HG03095 (cell line): ENCODE results near the gene KLF5.
"Not testable (repeated sequence)": the region's sequence is repeated elsewhere in the genome, so short reads cannot be mapped to it uniquely, and the experiment has no call there.

Experiments
- ATAC-seq: cut with Tn5 transposase; IDR thresholded peaks from one replicate; pipeline ENCODE4 v1.9.1; 2021; ENCODE audit warnings: moderate library complexity; ENCODE audit not compliant: unreplicated experiment

KLF5 gene

DNA sequence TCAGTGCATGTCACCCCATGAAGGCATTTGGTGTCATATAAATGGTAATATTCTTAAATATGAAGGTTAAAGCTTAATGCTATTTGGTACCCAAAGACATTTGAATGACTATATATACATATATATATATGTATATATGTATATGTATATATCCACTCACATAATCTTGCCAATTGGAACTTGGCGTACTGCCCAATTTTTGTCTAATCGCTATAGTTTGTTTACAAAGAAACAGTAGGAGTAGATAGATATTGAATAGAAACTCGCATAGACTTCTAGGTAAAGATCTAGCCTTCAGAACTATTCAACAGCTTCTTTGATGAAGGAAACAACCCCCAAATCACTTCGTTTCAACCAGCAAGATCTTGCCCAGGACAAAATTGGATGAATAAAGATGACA is 24.1 kb downstream of the KLF5 start:
- no peak for ATAC-seq

DNA sequence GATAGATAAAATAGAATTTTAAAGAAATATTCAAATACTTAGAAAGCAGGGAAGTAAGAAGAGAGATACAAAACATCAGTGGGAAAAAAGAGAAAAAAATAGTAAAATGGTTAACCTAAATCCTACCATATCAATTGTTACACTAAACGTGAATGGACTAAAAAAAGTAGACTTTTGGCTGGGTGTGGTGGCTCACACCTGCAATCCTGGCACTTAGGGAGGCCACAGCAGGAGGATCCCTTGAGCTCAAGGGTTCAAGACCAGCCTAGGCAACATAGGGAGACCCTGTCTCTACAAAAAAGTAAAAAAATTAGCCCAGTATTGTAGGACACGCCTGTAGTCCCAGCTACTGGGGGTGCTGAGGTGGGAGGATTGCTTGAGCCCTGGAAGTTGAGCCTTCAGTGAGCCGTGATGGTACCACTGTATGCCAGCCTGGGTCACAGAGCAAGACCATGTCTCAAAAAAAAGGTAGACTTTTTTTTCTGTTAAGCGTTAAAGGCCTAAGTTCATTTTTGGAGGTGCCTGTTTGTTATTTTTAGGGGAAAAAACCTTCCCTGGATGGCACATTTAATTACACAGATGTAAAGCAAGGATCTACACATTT is 29.6 kb downstream of the KLF5 start:
- ATAC-seq = no peak

DNA sequence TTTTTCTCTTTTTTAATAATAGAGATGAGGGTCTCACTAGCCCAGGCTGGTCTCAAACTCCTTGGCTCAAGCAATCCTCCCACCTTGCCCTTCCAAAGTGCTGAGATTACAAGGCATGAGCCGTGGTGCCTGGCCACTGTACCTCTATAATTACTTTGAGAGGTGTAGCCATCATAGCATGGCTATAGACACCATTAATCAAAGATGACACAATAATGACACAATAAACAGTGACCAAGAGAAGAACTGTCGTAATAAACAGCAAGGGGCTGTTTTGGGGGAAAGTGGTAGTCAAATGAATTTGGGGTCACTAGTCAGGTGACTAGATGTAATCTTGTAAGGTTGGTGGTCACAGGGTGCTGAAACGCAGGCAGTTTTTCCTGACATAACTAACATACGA is 30.4 kb downstream of the KLF5 start:
- no peak for ATAC-seq

DNA sequence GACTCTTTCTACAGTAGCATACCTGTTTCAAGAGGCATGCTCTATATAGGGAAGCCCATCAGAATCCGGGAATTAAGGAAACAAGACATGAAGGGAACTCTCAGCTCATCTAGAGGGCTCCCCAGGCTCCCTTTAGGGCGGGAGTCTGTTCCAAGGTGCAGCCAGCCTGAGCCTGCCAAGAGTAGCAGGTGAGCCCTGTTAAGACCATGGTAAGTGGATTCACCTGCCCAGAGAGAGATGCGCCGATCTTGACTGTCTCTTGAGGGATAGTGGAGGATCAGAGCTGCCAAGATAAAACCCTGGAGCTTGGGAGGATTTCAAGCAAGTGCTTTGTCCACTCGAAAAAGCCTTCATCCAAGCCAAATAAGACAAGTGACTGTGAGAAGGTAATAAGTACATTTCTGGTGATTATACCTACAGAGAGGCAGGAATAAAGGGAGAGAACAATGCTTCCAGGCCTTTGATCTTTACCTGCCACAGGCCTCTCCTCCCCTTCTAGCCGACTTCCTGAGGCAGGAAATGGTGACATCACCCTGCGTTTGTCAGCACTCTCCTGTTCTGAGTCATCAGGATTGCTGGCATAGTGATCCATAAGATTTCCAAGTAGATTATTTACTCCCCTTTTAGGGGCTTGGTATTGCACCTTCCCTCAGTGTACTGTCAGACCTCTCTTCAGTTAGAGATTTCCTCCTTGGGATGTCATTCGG is 31.5 kb downstream of the KLF5 start:
- ATAC-seq = no peak

DNA sequence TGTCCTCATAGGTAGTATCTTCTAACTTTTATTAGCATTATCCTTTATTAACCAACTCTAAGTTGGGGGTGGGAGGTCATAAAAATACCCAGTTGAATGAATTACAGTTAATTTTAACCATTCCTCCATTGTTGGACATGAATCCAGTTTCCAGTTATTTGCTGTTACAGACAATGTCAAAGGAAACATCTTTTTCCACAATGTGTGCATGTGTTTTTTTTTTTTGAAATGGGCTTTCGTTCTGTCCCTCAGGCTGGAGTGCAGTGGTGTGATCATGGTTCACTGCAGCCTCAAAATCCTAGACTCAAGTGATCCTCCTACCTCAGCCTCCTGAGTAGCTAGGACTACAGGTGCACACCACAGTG is 32.0 kb downstream of the KLF5 start:
- ATAC-seq = no peak

DNA sequence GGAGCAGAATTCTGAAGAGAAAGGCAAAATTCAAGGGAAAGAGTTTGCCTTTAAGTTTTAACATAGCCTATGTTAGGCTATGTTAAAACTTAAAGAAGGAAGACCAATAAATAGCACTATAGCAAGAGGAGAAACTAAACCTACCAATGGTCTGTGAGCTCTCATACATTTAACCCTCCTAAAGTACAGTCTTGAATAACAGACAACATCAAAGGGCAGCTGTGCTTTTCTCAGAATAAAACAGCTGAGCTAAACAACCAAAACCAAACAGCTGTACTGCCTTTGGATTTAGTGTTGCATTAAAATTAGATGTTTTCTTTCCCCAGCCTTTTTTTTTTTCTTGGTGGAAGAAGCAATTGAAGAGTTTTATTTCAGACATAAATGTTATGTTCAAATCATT is 34.0 kb downstream of the KLF5 start:
- ATAC-seq = no peak

DNA sequence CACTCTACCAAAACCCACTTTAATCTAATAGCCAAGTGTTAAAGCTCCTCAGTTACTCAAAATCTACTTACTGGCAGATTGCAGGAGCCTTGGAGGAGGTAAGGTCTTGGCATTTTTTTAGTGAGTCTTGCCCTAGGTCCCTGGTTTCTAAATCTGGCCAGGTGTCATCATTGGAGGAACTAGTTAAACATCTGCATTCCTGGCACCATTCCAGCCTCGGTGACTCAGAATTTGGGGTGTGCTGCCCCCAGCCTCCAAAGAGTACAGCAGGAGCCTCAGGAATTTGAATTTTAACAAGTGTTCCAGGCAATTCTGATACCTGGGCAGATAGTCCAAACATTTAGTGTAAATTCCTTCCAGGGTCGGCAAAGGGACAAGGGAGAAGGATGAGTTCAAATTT is 37.4 kb downstream of the KLF5 start:
- ATAC-seq = no peak

DNA sequence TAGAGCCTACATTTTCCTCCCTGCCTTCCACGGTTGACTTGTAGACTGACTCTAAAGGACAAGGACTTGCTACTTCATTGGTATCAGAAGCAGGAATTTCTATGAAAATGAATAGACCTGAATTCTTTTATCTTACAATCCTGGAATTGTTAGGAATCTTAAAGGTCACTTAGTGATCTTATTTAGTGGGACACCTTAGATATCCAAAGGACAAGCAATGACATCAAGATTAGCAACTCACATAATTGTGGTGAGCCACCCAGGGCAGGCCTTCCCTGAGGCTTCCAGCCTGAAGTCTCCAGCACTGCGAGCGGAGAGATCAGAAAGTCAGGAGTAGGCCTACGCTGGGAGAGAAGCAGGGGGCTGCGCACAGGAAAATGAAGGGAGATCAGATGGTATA is 37.8 kb downstream of the KLF5 start:
- no peak for ATAC-seq

DNA sequence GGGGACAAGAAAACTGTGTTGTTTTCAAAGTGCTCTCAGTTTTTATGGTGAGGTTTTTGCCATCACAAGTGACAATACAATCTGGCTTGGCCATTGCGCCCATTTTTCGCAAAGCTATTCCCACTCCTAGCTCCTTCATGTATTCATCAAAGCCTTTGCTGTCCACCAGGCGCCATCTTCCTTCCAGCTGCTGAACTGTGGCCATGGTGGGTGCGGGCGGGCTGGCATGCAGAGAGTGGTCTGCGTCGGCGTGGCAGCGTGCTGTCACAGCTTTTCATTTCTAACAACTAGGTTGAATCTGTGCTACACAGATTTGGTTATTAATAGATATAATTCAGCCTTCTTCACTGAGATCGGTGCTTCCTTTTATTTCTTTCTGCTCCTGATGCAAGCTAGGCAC is 42.0 kb downstream of the KLF5 start:
- not testable (repeated sequence) for ATAC-seq

DNA sequence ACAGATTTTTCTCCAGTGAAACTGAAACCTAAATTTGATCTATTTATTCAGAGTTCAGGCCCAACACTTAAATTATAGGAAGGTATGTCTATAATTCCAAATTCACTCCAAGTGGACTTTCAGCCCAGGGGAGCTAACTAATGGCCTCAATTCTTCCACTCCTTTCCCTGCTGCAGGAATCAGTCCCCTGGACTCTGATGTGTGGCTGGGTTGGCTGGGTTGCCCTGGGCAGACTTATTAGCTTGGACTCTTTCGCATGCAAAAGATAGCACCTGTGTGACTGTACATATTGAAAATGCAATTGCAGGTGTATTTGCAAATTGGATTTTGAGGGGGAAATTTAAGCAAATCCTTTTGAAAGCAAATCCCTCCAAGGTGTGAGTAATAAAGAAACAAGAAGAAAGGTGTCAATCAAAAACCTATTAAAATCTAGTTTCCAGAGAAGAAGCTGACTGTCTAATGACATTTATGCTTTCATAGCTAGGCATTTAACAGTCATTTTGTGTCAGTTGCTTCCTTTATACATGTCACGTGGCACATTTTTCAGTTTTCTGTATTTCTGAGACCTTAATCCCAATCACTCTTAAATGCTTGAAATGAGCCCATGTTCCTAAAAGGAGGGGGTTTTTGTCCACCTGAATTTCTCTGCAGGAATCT is 42.7 kb downstream of the KLF5 start:
- no peak for ATAC-seq

DNA sequence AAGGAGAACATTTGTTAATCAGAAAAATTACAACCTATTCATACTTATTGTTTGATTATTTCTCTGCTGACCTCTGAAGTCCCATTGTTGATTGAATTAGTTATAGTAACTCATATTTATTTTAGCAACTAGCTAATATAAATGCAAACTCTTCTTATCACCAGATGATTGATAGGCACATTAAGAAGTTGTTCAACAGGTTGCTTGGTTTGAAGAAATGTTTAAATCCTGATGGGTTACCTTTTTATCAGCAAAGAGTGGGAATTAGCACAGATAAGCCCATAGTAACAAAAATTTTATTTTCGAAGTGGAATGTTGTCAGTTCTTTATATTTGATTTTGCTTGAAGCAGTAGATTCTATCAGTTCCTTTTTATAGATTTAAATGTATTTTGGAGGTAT is 44.4 kb downstream of the KLF5 start:
- no peak for ATAC-seq

DNA sequence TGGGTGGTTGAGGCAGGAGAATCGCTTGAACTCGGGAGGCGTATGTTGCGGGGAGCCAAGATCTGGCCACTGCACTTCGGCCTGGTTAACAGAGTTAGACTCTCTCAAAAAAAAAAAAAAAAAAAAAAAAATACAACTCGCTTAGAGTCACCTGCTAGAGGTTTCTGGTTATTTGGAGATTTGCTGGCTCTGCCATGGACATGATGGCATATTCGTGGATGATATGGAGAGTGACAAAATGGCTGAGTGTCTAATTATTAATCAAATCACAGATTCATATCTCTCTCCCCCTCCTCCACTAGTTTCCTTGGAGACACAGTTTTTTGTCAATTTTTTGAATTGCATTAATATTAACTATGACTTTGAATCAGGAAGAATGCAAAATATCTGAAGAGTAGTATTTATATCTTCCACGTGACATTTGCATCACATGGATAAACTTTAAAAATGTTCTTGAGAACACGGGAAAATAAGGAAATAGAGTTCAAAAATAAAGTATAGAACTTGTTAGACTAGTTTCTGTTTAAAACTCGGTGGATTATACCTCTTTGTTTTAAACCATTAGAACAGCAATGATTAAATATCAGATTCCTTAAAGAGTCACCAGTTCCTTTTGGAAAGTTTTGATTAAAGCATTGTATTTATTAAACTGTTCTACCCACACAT is 47.8 kb downstream of the KLF5 start:
- no peak for ATAC-seq

DNA sequence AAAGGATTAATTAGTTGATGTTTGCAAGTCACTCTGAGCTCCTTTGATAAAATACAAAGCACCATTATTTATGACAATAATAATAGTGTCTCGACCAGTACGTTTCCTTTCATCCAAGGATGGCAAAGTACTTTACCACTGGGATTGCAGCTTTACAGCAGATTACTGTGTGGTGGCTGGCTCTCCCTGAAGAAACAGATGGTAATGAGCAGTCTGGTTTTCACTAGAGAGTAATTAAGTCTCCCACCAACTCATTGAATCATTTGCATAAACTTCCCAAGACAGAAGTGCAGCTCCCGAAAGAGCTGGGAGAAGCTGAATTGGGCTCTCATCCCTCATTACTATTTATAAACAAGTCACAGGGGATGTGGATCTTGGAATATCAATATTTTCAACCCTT is 48.7 kb downstream of the KLF5 start:
- ATAC-seq = no peak

DNA sequence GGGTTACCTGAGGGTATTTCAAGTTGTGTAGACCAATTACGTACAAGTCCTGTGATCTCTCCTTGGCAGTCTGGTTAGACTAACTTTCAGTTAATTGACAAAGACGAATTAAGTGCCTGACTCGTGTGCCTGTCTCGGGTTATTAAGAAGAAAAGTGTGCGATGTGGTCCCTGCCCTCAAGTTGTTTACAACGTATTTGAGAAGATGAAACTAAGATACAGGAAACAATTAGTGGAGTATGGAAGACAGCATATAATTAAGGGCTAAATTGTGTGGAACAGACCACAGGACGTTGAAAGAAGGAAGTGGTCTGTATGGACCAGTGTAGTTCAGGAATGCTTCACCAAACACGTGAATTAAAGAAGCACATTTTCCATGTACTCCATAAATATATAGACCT is 49.2 kb downstream of the KLF5 start:
- no peak for ATAC-seq

DNA sequence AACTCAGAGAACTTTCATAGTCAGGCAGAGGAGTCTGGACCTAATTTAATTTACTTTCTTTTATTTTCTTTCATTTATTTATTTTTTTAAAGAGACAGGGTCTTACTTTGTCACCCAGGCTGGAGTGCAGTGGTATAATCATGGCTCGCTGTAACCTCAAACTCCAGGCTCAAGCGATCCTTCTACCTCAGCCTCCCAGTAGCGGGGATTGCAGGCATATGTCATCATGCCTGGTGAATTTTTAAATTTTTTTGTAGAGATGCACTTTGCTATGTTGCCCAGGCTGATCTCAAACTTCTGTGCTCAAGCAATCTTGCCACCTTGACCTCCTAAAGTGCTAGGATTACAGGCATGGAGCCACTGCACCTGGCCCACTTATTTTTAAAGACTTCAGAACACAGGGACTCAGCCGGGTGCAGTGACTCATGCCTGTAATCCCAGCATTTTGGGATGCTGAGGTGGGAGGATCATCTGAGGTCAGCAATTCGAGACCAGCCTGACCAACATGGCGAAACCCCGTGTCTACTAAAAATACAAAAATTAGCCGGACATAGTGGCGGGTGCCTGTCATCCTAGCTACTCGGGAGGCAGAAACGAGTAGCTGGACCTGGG is 50.6 kb downstream of the KLF5 start:
- ATAC-seq = no peak

DNA sequence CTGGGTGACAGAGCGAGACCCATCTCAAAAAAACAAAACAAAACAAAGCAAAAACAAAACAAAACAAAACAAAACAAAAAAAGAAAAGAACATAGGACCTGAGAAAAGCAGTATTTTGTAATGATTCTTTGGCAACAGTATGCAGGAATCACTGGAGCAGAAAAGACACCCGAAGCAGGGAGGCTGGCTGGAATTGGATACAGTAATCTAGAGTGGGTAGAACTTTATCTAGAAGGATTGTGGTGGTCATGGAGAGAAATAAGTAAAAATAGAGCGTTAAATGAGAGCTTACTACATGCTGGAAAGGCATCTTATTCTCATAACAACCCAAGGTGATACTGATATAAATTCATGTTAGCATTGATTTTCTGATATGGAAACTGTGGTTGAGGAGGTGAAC is 51.2 kb downstream of the KLF5 start:
- no peak for ATAC-seq

DNA sequence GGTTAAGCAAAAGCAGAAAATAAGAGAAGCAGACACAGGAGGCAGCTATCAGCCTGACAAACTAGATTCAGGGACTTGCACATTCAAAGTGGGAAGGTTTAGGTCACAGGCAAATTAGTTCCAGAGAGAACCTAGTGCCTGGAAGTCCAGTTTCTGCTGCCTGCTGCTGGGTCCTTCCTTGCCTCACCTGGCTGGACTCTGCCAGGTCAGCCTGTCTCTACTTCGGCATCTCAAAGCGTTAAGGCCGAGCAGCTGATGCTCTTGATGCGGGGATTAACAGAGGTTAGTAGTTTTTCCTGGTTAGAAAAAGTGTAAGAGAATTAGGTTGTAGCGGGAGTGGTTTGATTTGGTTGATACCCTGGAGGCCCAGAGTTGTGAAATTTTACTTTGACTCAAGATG is 52.0 kb downstream of the KLF5 start:
- ATAC-seq = no peak

DNA sequence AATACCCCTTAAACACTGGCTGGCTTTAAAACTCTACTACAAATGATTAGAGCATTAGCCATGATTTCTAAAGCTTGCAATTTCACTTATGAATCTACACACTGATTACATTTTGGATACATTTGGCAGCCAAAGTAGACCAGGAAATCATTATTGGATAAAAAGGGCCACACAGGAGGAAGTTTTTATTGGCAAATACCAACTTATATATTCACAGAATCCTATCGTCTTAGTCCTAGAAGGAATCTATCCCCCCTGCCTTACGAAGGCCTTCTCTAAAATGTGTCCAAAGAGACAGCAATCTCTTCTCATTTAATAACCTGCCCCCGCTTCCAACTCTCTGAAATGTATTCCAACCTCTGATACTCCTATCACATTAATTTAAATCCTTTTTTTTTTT is 52.5 kb downstream of the KLF5 start:
- ATAC-seq = no peak

DNA sequence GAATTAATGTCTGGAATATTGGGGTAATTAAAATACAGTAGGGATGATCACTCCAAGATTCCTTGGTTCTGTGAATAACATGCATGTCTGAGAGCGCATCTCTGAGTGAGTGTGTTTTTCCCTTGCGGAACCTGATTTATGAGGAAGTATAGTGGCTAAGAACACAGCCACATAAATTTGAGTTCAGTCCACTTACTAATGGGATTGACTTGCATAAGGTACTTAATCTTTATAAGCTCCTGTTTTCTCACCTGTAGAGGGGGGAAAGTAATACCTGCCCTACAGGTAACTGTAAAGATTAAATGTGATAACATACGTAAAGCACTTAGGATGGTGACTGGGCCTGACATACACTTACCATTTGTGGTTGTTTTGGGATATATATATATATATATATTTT is 60.8 kb downstream of the KLF5 start:
- no peak for ATAC-seq
